ENCODE data around the gene LIPI.
"Not testable (repeated sequence)": the region's sequence is repeated elsewhere in the genome, so short reads cannot be mapped to it uniquely, and the experiment has no call there.

LIPI gene

GRCh38 chr21:14072761-14073535 is 137.8 kb downstream of the LIPI start:
- TF ChIP-seq CTCF (IDR thresholded peaks at IDR 0.05; ENCODE audit: borderline replicate concordance, control extremely low read depth, extremely low read depth, insufficient read depth, missing control alignments) = no peak
- DNase-seq (ENCODE audit: low spot score) = no peak
- in situ Hi-C loops (cut with MboI; ENCODE audit: low sequenced_read_pairs, unreplicated experiment) = no loop called here

- in situ Hi-C loops (cut with MboI; ENCODE audit: low sequenced_read_pairs, unreplicated experiment) = no loop called here
- no peak for DNase-seq (ENCODE audit: low spot score)
- no peak for TF ChIP-seq CTCF (IDR thresholded peaks at IDR 0.05; ENCODE audit: borderline replicate concordance, control extremely low read depth, extremely low read depth, insufficient read depth, missing control alignments)
These were observed 138.6 kb downstream of the LIPI start for GRCh38 chr21:14071902-14072734.

- TF ChIP-seq CTCF (IDR thresholded peaks at IDR 0.05; ENCODE audit: borderline replicate concordance, control extremely low read depth, extremely low read depth, insufficient read depth, missing control alignments) = no peak
- in situ Hi-C loops (cut with MboI; ENCODE audit: low sequenced_read_pairs, unreplicated experiment) = no loop called here
- no peak for DNase-seq (ENCODE audit: low spot score)
These were observed 139.8 kb downstream of the LIPI start for GRCh38 chr21:14070968-14071367.

- no peak for TF ChIP-seq CTCF (IDR thresholded peaks at IDR 0.05; ENCODE audit: borderline replicate concordance, control extremely low read depth, extremely low read depth, insufficient read depth, missing control alignments)
- in situ Hi-C loops (cut with MboI; ENCODE audit: low sequenced_read_pairs, unreplicated experiment) = no loop called here
- DNase-seq (ENCODE audit: low spot score) = no peak
These were observed 140.5 kb downstream of the LIPI start for GRCh38 chr21:14070049-14070893.

- TF ChIP-seq CTCF (IDR thresholded peaks at IDR 0.05; ENCODE audit: borderline replicate concordance, control extremely low read depth, extremely low read depth, insufficient read depth, missing control alignments) = no peak
- DNase-seq (ENCODE audit: low spot score) = no peak
- in situ Hi-C loops (cut with MboI; ENCODE audit: low sequenced_read_pairs, unreplicated experiment) = no loop called here
These were observed 146.5 kb downstream of the LIPI start for GRCh38 chr21:14064296-14064645.

GRCh38 chr21:14063620-14064295 is 147.0 kb downstream of the LIPI start:
- in situ Hi-C loops (cut with MboI; ENCODE audit: low sequenced_read_pairs, unreplicated experiment); DNase-seq (ENCODE audit: low spot score): not testable (repeated sequence)

GRCh38 chr21:14062684-14063083 is 148.1 kb downstream of the LIPI start:
- in situ Hi-C loops (cut with MboI; ENCODE audit: low sequenced_read_pairs, unreplicated experiment); DNase-seq (ENCODE audit: low spot score): not testable (repeated sequence)

- DNase-seq (ENCODE audit: low spot score); in situ Hi-C loops (cut with MboI; ENCODE audit: low sequenced_read_pairs, unreplicated experiment): not testable (repeated sequence)
These were observed 148.9 kb downstream of the LIPI start for GRCh38 chr21:14061820-14062219.

GRCh38 chr21:14058995-14059627 is 151.6 kb downstream of the LIPI start:
- in situ Hi-C loops (cut with MboI; ENCODE audit: low sequenced_read_pairs, unreplicated experiment); DNase-seq (ENCODE audit: low spot score): not testable (repeated sequence)
